ENCODE data around the gene ACSM6. TPM values are rescaled to one million over a fixed set of nuclear protein-coding genes. Genes with fewer than 3 reads are reported as not detected.

Gene ACSM6
- total RNA-seq, 1 donor from 2014 or later, result not detected

DNA sequence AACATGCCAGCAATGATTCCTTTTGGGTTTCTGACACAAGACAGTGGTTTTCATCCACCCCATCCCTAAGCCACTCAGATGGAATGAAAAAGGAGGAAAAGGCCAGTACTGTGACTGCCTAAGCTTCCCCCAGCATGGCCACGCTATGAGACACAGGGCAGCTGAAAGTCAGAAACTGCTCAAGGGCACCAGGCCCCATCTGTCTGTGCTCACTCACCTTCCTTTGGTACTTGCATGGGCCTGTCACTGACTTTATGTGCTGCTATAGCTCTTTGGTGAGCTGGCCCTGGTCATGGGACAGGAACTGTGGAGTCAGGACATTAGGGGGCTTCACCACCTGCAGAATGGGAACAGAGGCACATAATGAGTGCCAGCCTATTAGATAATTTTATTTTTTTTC is 21.2 kb upstream of the ACSM6 start:
- no peak overlapping the region for H3K4me3 Mint-ChIP-seq
- peaks cover 4% of the 10 kb centered on the region for H3K9me3 Mint-ChIP-seq
- DNase-seq (ENCODE audit: low read depth, low spot score), result no peak
- H3K4me1 Mint-ChIP-seq, result no peaks in the 10 kb centered on the region
- peaks cover 18% of the 10 kb centered on the region for H3K36me3 Mint-ChIP-seq (ENCODE audit: low read depth)
- TF ChIP-seq, protein P1, sequence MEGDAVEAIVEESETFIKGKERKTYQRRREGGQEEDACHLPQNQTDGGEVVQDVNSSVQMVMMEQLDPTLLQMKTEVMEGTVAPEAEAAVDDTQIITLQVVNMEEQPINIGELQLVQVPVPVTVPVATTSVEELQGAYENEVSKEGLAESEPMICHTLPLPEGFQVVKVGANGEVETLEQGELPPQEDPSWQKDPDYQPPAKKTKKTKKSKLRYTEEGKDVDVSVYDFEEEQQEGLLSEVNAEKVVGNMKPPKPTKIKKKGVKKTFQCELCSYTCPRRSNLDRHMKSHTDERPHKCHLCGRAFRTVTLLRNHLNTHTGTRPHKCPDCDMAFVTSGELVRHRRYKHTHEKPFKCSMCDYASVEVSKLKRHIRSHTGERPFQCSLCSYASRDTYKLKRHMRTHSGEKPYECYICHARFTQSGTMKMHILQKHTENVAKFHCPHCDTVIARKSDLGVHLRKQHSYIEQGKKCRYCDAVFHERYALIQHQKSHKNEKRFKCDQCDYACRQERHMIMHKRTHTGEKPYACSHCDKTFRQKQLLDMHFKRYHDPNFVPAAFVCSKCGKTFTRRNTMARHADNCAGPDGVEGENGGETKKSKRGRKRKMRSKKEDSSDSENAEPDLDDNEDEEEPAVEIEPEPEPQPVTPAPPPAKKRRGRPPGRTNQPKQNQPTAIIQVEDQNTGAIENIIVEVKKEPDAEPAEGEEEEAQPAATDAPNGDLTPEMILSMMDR (conservative IDR thresholded peaks at IDR 0.05), result no peak
- H3K27me3 Mint-ChIP-seq (ENCODE audit: low read depth), result no peaks in the 10 kb centered on the region
- no peak overlapping the region for H3K27ac Mint-ChIP-seq (ENCODE audit: unreplicated experiment)

DNA sequence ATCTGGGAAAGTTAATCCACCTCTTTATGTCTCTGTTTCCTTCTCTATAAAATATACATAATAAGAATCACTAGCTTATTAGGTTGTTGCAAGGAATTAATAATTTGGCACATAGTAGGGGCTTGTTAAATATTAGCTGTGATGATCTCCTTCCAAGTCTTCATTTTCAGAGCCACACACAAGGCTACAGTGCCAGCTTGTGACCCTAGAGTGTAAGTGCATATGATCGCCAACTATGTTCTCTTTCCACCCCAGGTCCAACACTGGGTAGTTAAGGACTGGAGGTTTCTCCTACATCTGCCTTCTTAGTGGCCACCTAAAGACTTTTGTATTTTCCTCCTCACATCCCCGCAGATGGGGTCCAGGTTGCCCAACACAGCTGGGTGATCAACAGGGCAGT is 17.9 kb upstream of the ACSM6 start:
- Mint-ChIP-seq H3K9me3 (no peaks in the 10 kb centered on the region), H3K4me1 (no peaks in the 10 kb centered on the region), H3K4me3 (no peak overlapping the region), H3K36me3 (ENCODE audit: low read depth) (peaks cover 12% of the 10 kb centered on the region), H3K27me3 (ENCODE audit: low read depth) (no peaks in the 10 kb centered on the region), H3K27ac (ENCODE audit: unreplicated experiment) (no peak overlapping the region)
- no peak for DNase-seq (ENCODE audit: low read depth, low spot score)
- TF ChIP-seq, protein P1 (conservative IDR thresholded peaks at IDR 0.05), result no peak

DNA sequence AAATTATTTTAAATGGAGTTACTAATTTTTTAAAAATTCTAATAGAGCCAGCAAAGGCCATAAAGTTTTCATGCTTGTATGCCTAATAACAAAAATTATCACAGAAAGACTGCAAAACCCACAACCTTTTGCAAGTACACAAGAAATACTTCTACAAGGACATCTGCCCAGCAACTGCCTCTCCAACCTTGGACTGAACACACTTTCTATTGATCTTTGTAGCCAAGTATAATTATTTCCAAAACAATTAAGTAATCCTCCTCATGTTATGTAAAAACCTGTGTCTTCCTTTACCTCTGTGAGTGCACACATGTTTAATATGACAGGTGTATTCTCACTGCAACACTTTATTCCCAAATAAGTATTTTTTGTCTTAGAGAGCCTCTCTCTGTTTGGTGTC is 16.6 kb upstream of the ACSM6 start:
- H3K27me3 Mint-ChIP-seq (ENCODE audit: low read depth), result no peaks in the 10 kb centered on the region

DNA sequence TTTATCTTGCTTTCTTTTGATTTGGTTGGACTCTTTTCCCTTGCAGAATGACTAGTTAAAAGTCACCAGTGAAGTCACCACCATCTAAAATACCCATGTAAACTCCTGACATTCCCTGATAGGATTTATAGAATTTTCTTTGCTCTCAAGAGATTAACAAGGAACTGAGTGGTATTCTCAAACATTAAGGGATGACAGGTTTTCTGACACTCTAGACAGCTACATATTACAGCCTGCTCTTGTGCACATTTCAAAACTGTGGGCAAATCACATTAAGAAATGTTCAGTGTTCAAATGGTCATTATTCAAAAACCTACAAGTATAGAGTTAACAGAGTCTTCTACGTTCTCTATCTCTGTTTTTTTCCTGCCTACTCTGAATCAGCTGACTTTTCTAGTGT is 15.8 kb upstream of the ACSM6 start:
- no peak overlapping the region for H3K27ac Mint-ChIP-seq (ENCODE audit: unreplicated experiment)
- H3K27me3 Mint-ChIP-seq (ENCODE audit: low read depth), result no peaks in the 10 kb centered on the region
- no peak overlapping the region for H3K4me3 Mint-ChIP-seq
- TF ChIP-seq, protein P1 (conservative IDR thresholded peaks at IDR 0.05), result no peak
- peaks cover 4% of the 10 kb centered on the region for H3K4me1 Mint-ChIP-seq
- DNase-seq (ENCODE audit: low read depth, low spot score), result no peak
- H3K36me3 Mint-ChIP-seq (ENCODE audit: low read depth), result peaks cover 12% of the 10 kb centered on the region
- no peaks in the 10 kb centered on the region for H3K9me3 Mint-ChIP-seq

More for the DNA sequence above, 16.6 kb upstream of the ACSM6 start:
- Mint-ChIP-seq H3K36me3 (ENCODE audit: low read depth) (peaks cover 12% of the 10 kb centered on the region), H3K4me1 (no peaks in the 10 kb centered on the region), H3K27ac (ENCODE audit: unreplicated experiment) (no peak overlapping the region), H3K4me3 (no peak overlapping the region), H3K9me3 (no peaks in the 10 kb centered on the region)
- TF ChIP-seq, protein P1 (conservative IDR thresholded peaks at IDR 0.05), result no peak
- no peak for DNase-seq (ENCODE audit: low read depth, low spot score)

DNA sequence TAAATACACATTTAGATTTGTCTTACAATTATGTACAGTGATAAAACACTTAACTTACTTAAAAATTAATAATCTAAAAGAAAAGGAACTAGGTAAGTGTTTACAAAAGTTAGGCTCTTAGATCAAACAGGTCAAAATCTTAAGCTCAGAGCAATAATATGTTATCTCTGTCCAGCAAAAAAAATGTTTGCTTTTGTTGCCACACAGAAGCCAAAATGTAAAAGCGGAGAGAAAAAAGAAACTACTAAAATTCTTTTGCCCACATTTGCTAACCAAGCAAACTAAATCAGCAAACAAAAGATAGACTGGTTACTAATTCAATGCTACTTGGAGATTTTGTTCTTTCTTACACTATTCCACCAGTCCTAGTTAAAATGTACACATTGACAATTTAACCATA is 15.2 kb upstream of the ACSM6 start:
- TF ChIP-seq, protein P1 (conservative IDR thresholded peaks at IDR 0.05), result no peak
- H3K27ac Mint-ChIP-seq (ENCODE audit: unreplicated experiment), result no peak overlapping the region
- no peaks in the 10 kb centered on the region for H3K9me3 Mint-ChIP-seq
- peaks cover 12% of the 10 kb centered on the region for H3K36me3 Mint-ChIP-seq (ENCODE audit: low read depth)
- H3K27me3 Mint-ChIP-seq (ENCODE audit: low read depth), result no peaks in the 10 kb centered on the region
- no peak for DNase-seq (ENCODE audit: low read depth, low spot score)
- no peak overlapping the region for H3K4me3 Mint-ChIP-seq
- peaks cover 4% of the 10 kb centered on the region for H3K4me1 Mint-ChIP-seq

DNA sequence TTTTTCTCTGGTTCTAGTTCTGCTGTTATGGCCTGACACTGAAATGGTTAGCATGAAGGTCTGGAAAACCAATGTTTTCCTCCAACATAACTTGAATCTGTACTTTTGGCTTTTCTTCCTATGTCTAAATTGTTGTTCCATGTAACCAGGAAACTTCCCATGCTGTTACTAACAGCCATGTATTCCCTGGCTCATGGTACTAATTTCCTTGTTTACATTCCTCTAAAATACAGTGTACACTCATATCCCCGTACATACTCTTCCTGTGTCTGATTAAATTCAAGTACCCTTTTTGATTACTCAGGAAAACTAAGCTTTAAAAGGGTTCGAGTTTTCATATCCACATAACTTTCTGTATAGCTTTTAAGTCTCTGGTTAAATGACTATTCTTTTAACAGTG is 12.3 kb upstream of the ACSM6 start:
- TF ChIP-seq, protein P1 (conservative IDR thresholded peaks at IDR 0.05), result no peak
- Mint-ChIP-seq H3K36me3 (ENCODE audit: low read depth) (no peaks in the 10 kb centered on the region), H3K4me3 (peak overlapping the region; percentile 25), H3K27ac (ENCODE audit: unreplicated experiment) (no peak overlapping the region), H3K9me3 (no peaks in the 10 kb centered on the region), H3K27me3 (ENCODE audit: low read depth) (no peaks in the 10 kb centered on the region), H3K4me1 (peaks cover 4% of the 10 kb centered on the region)
- no peak for DNase-seq (ENCODE audit: low read depth, low spot score)
